Stomach (tissue), 9 donors: ENCODE data around the gene NAT16. TPM values are rescaled to one million over a fixed set of nuclear protein-coding genes. Genes with fewer than 3 reads are reported as not detected.
"Not testable (repeated sequence)": the region's sequence is repeated elsewhere in the genome, so short reads cannot be mapped to it uniquely, and the experiment has no call there.

ENCODE experiments used
- DNase-seq, 2 donors: peaks; one replicate each; pipeline versions ENCODE4 v3.0.0 to v3.0.0-alpha.2; 2013 to 2019
- H3K27ac ChIP-seq, 5 donors: fragments of 200-600 bp in 4 of 5; sonication (generic) in 4 of 5; one replicate each; pipeline ENCODE4 v1.5.1; 2013 to 2019; ENCODE audit warnings: mild to moderate bottlenecking in 1 of 5, moderate library complexity in 1 of 5
- H3K27me3 ChIP-seq, 3 donors: fragments of 200-600 bp; sonication (generic); one replicate each; pipeline ENCODE4 v1.5.1; 2017 to 2019; ENCODE audit warnings: mixed run types in 1 of 3
- H3K36me3 ChIP-seq, 4 donors: fragments of 200-600 bp; sonication (generic); 1 replicate in 3 of 4; 2 replicates in 1 of 4; pipeline ENCODE4 v1.5.1; 2016 to 2019
- H3K4me1 ChIP-seq, 4 donors: fragments of 200-600 bp; sonication (generic); one replicate each; pipeline ENCODE4 v1.5.1; 2016 to 2019
- H3K4me3 ChIP-seq, 4 donors: fragments of 200-600 bp; sonication (generic) in 3 of 4; one replicate each; pipeline ENCODE4 v1.5.1; 2016 to 2019; ENCODE audit warnings: mild to moderate bottlenecking in 1 of 4
- H3K9me3 ChIP-seq, 4 donors: fragments of 200-600 bp; sonication (generic); one replicate each; pipeline ENCODE4 v1.5.1; 2016 to 2019
- CTCF ChIP-seq, 7 experiments: fragments of 450-650 bp in 4 of 7; fragments of 200-600 bp in 3 of 7; sonication (generic) in 3 of 7; IDR thresholded peaks; one replicate each; pipeline ENCODE4 v1.5.1; 2016 to 2019; ENCODE audit warnings: antibody characterized with exemption in 7 of 7, control low read depth in 2 of 7, mild to moderate bottlenecking in 1 of 7
- EP300 ChIP-seq: sonication (generic); formaldehyde crosslinking; IDR thresholded peaks from one replicate; pipeline ENCODE4 v1.6.1; 2017; ENCODE audit warnings: antibody characterized with exemption
- POLR2A ChIP-seq, 4 donors: fragments of 450-650 bp; IDR thresholded peaks; one replicate each; pipeline ENCODE4 v1.6.1; 2016; ENCODE audit warnings: antibody characterized with exemption in 4 of 4, control low read depth in 2 of 4, mild to moderate bottlenecking in 1 of 4, moderate library complexity in 1 of 4
- POLR2AphosphoS5 ChIP-seq, 3 donors: sonication (generic); formaldehyde crosslinking; IDR thresholded peaks; one replicate each; pipeline ENCODE4 v1.6.1; 2016; ENCODE audit warnings: antibody characterized with exemption in 3 of 3
- WGBS, 5 donors: extraction: QIAGEN DNeasy Blood & Tissue Kit in 3 of 5; methylation state at CpG; one replicate each; pipeline versions ENCODE4 v1.1.5 to v1.1.7; 2013 to 2018; 5-methylcytosine and 5-hydroxymethylcytosine counted together
- intact Hi-C: fragments of 100-400 bp; cut with DNase I; formaldehyde crosslinking; loops from one replicate; pipeline ENCODE4 v1.15.1; 2023; ENCODE audit warnings: low total_unique reads
- polyA plus RNA-seq, 3 donors: library from polyadenylated mRNA; stranded (reverse); fragments of 200-250 nt; gene quantifications; one replicate each; pipeline ENCODE4 v1.2.3, GENCODE V29; 2013
- total RNA-seq, 5 donors: library from RNA; depleted of rRNA; stranded (reverse); fragments of >200 nt; gene quantifications; one replicate each; pipeline versions ENCODE4 v1.1.0 to v1.2.3, GENCODE V29; 2014 to 2016
- donor health status: healthy with polysubstance abuse.
- donor health status: Bipolar disorder and iron deficiency.
- donor health status: healthy.

NAT16 gene
- total and polyA plus RNA-seq, 8 donors, result 0.05 TPM; not detected in 7

GRCh38 chr7:101200862-101201599, 20.9 kb upstream of the NAT16 start, which contains the start of gene MOGAT3:
MOGAT3 (minus strand) TSS chr7:101201036; CDS start chr7:101200854, 182 bp downstream.
- 20 to 34% (median 27%) methylated on average over 21 of the region's 21 CpGs for WGBS, 5 donors
- peaks cover 0 to 4% (median 3%) of the 10 kb centered on the region in 4 donors for H3K36me3 ChIP-seq
- no peak within 1 kb of the TSS for H3K27ac ChIP-seq
- DNase-seq, result peak in 1 of 2 donors; percentile 64
- H3K4me1 ChIP-seq, result peaks cover 11 to 18% (median 16%) of the 10 kb centered on the region in 4 donors
- H3K4me3 ChIP-seq, result peak within 1 kb of the TSS; percentile 12 to 47 (median 32)
- TF ChIP-seq POLR2AphosphoS5 (IDR thresholded peaks at IDR 0.05), result no peak
- TF ChIP-seq POLR2A (IDR thresholded peaks at IDR 0.05), result no peak
- no peak for TF ChIP-seq CTCF (IDR thresholded peaks at IDR 0.05)
- TF ChIP-seq EP300, result no peak
- H3K27me3 ChIP-seq, result peaks cover 0 to 79% (median 28%) of the 10 kb centered on the region in 3 donors
- intact Hi-C loops, result no loop called here
- no peaks in the 10 kb centered on the region for H3K9me3 ChIP-seq

DNA sequence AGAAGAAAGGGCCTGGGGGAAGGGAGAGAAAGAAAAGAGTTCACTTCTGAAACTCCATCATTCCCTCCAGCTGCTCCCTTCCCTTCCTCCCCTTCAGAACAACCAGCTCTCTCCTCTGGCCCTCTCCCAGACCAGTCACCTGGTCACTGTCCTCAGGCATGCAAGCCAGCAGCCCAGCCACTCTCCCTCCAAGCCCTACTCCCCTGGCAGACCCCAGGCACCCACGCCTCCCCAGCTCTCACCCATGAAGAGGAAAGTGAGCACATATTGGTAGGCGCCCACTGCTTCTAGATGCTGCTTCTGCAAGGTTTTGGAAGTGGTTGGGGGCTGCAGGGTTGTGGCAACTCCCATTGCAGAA, 20.4 kb upstream of the NAT16 start:
- H3K9me3 ChIP-seq, result no peaks in the 10 kb centered on the region
- no peak overlapping the region for H3K27ac ChIP-seq
- peaks cover 0 to 85% (median 28%) of the 10 kb centered on the region in 3 donors for H3K27me3 ChIP-seq
- intact Hi-C loops, result no loop called here
- no peak overlapping the region for H3K4me3 ChIP-seq
- DNase-seq, result no peak
- H3K36me3 ChIP-seq, result no peaks in the 10 kb centered on the region
- 75 to 90% (median 78%) methylated on average over 2 of the region's 2 CpGs for WGBS, 5 donors
- TF ChIP-seq POLR2A (IDR thresholded peaks at IDR 0.05), result no peak
- no peak for TF ChIP-seq POLR2AphosphoS5 (IDR thresholded peaks at IDR 0.05)
- no peak for TF ChIP-seq CTCF (IDR thresholded peaks at IDR 0.05)
- TF ChIP-seq EP300, result no peak
- H3K4me1 ChIP-seq, result peaks cover 11 to 18% (median 16%) of the 10 kb centered on the region in 4 donors

- WGBS, 5 donors, result 89 to 95% (median 92%) methylated on average over 4 to 10 of the region's 10 CpGs
- H3K27ac ChIP-seq, DNase-seq, H3K4me3 ChIP-seq, H3K36me3 ChIP-seq, intact Hi-C loops, H3K9me3 ChIP-seq: not testable (repeated sequence)
- peaks cover 11 to 18% (median 16%) of the 10 kb centered on the region in 4 donors for H3K4me1 ChIP-seq
- peaks cover 0 to 86% (median 28%) of the 10 kb centered on the region in 3 donors for H3K27me3 ChIP-seq
Observed at GRCh38 chr7:101199522-101199921, 19.4 kb upstream of the NAT16 start.

DNA sequence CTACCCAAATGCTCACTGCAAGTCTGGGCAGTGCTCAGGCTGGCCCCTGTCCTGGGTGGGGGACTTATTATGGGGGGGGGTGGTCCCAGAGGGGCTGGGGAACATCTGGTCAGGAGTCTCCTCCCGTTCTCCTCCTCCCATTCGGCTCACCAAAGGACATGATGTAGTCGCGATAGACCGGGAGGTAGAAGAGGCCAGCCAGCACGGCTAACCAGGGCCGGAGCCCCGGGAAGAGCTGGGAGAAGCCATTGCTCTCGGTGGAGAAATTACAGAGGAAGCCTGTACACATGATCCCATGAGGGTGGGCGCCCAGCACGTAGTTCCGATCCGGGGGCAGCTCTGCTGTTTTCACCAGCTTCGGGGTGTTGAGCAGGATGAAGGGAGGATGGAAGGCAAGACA, 18.4 kb upstream of the NAT16 start:
- 66 to 77% (median 74%) methylated on average over 12 to 14 of the region's 14 CpGs for WGBS, 5 donors
- no peak for TF ChIP-seq CTCF (IDR thresholded peaks at IDR 0.05)
- TF ChIP-seq POLR2AphosphoS5 (IDR thresholded peaks at IDR 0.05), result no peak
- no peak for TF ChIP-seq EP300
- no peak for TF ChIP-seq POLR2A (IDR thresholded peaks at IDR 0.05)
- Histone ChIP-seq H3K4me1 (peaks cover 11 to 18% (median 16%) of the 10 kb centered on the region in 4 donors), H3K27ac (no peak overlapping the region), H3K9me3 (no peaks in the 10 kb centered on the region), H3K27me3 (peaks cover 0 to 82% (median 28%) of the 10 kb centered on the region in 3 donors), H3K36me3 (no peaks in the 10 kb centered on the region), H3K4me3 (no peak overlapping the region)
- no peak for DNase-seq
- intact Hi-C loops, result no loop called here

GRCh38 chr7:101197991-101198390, 17.9 kb upstream of the NAT16 start:
- 59 to 76% (median 71%) methylated on average over 14 to 21 of the region's 21 CpGs for WGBS, 5 donors
- Histone ChIP-seq H3K27me3 (peaks cover 0 to 82% (median 28%) of the 10 kb centered on the region in 3 donors), H3K27ac (no peak overlapping the region), H3K36me3 (no peaks in the 10 kb centered on the region), H3K9me3 (no peaks in the 10 kb centered on the region), H3K4me1 (peaks cover 11 to 18% (median 16%) of the 10 kb centered on the region in 4 donors), H3K4me3 (no peak overlapping the region)
- intact Hi-C loops, result no loop called here
- no peak for DNase-seq
- TF ChIP-seq CTCF (IDR thresholded peaks at IDR 0.05) (no peak), POLR2AphosphoS5 (IDR thresholded peaks at IDR 0.05) (no peak), EP300 (no peak), POLR2A (IDR thresholded peaks at IDR 0.05) (no peak)
